HG02623 (cell line): ENCODE measurements around the gene PPOX.

Experiments used
- ATAC-seq: cut with Tn5 transposase; IDR thresholded peaks from one replicate; pipeline ENCODE4 v1.9.1; 2021; ENCODE audit warnings: moderate library complexity; ENCODE audit not compliant: unreplicated experiment

Gene PPOX

DNA sequence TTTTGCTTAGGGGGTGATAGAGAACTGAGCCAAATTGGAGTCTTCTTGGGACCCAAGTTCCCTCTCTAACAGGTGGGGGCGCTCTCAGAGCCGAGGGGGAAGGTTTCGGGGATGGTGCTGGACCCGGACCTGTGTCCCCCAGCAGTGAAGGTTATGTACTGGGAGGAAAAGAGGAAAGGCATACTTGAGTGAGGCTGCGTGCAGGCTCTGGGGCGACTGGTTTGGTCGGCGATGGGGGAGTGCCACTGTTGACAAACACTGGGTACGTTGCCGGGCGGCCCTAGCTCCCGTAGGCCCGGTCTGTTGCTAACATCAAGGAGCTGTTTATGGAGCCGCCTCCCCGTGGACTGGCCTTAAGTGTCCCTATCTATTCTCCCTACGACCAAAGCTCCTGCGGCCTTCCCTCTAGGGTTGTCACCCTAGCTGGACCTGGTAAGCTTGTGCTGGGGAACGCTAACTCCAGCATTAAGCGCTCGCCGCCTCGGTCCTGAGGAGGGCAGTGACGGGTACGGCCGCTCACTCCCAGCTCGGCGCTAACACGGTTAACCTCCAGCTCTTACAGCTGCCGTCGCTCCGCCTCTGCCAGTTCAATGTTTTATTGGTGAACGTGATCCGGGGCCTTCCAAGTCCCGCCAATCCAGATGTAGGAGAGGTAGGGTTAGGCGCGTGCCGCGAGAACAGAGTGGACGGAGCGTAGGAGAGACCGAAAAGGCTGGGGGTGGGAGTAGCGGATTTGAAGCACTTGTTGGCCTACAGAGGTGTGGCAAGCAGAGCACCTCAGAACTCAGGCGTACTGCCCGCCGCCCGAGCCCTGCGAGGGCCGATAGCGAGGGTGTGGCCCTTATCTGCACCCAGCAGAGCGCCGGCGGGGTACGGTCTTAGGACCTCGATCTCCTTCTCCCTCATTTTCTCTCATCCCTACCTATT is at the start of gene PPOX:
TSS of gene PPOX (plus strand) at position 685 of the 927 bp plus-strand sequence. CDS start 422 bp downstream, outside the sequence.
- peak; percentile 93 for ATAC-seq

DNA sequence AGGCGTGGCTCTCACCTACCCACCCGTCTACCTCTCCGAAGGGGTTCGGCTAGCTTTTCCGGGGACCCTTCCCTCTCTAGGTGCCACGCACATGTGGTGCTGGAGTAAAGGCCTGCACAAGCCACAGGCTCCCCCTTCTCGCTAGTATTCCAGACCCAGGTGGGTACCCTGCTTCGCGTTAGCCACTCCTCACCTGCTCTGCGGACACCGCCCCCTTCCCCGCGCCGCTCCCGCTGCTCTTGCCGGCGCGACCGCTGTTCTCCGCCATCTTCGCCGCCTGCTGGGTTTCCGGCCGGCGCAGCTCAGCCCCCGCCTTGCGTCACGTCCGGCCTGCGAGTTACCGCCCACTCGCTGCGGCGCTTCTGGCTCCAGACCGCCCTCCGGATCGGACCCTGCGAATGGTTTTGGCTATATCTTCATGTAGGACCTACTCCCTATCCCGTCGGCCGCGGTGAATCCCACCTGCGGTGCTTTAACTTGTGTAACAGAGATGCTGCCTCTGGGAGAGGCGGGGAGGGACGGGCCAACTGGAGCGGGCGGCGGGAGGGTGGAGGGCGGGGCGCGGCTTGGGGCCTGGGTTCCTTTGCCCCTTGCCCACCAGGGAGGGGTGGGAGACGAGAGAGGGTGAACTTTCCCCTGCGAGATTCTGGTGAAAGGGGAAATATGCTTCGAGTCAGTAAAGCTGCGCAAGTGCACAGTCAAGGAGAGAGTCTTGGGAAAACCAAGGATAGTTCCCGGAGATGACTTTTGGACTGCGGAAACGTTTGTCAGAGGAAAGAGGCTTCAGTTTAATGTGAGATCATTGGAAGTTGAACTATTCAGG is 48.3 kb upstream of the PPOX start, which contains the start of the genes NIT1 and PFDN2:
TSS of gene NIT1 (plus strand) at position 347 of the 823 bp plus-strand sequence. CDS start at position 419, 72 bp downstream.
TSS of gene PFDN2 (minus strand) at position 279 of the 823 bp plus-strand sequence. CDS start at position 268, 11 bp downstream.
- ATAC-seq, result peak; percentile 76

DNA sequence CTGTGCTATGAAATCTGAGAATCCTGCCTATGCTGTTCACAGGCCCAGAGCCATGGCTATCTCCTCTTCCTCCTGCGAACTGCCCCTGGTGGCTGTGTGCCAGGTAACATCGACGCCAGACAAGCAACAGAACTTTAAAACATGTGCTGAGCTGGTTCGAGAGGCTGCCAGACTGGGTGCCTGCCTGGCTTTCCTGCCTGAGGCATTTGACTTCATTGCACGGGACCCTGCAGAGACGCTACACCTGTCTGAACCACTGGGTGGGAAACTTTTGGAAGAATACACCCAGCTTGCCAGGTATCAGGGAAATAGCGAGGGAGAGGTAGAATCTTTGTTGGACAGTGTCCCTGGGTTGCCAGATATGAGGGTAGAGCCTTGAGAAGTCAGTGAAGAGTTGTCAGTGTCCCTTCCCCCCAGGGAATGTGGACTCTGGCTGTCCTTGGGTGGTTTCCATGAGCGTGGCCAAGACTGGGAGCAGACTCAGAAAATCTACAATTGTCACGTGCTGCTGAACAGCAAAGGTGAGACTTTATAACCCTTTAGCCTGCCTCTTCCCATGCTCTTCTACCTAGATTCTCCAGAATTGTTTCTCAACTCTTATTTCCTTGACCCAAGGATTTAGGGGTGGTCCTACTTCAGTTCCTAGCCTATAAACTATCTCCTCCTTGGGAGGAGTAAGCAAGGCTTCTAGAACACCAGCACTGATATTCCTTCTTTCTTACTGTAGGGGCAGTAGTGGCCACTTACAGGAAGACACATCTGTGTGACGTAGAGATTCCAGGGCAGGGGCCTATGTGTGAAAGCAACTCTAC is 46.9 kb upstream of the PPOX start:
- peak; percentile 41 for ATAC-seq

DNA sequence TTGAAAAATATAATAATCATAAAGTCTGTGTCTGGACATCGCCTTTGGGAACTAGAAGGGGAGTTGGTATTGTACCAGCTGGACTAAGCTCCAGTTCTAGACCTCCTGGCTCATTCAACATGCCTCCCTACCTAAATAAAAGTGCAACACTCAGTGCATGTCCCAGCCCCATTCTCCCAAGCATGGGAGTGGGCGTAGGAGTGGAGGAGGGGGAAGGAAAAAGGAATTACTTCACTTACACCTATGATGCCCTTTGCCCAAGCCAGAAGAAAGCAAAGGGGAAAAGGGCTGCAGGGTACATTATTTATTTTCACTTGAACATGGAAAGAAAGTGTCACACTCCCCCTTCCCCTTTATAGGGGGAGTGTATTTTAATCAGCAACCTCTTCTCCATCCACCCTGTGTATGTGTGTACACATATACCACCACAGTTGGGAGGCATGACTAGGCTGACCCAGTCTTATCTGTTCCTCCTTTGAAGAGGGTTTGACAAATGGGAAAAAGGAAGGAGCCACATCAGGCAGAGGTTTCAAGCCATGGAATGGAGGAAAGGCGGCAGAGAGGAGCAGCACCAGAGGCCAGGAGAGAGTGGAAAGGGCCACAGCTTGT is 45.1 kb upstream of the PPOX start:
- no peak for ATAC-seq

DNA sequence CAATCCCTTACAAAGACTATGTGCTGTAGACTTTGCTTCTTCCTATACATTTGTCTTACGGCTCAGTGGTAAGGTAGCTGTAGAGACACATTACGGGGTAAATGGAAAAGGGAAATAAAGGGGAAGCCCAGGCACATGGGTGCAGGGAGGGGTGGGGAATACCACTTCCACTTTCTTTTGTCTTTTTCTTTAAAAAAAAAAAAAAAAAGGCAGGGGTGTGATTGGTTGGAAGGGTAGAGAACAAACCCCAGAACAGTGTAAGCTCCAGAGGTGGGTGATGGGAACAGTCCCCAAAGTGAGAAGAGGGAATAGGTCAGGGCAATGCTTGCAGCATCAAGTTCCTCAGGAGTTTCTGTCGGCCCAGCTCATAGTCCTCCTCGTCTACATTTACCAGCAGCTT is 44.4 kb upstream of the PPOX start:
- no peak for ATAC-seq

DNA sequence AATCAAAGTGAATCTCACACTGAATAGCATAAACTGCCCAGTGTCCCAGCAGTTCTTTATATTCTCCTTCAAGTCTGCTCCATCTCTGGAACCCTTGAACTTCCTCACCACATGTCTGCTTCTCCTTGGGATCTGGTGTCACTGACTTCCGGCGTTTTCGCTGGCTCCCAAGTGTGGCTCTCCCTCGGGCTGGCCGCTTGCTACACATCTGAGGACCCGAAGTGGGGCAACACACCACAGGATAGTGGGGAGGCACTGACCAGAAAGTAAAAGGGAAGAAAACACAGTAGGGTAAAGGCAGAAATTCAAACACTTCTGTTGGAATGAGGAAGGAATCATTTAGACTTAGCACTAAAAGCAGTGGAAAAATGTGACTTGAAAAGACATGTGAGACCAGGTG is 43.3 kb upstream of the PPOX start:
- ATAC-seq, result no peak

DNA sequence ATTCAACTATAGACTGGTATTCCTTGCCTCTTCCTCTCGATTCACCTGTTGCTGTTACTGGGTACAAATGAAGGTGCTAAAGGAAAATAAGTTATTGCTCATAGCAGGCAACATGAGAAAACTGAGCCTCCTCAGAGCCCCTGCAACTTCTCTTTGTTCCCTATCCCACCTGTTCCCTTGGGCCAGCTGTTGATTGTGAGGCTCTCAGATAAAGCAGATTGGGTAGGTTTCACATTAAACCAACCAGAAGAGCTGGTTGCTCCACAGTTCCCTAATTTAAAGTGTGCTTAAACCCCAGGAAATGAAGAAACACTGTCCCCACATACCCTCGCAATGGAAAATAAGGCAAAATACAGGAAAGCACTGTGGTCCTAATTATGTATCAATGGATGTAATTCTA is 38.6 kb upstream of the PPOX start:
- no peak for ATAC-seq

DNA sequence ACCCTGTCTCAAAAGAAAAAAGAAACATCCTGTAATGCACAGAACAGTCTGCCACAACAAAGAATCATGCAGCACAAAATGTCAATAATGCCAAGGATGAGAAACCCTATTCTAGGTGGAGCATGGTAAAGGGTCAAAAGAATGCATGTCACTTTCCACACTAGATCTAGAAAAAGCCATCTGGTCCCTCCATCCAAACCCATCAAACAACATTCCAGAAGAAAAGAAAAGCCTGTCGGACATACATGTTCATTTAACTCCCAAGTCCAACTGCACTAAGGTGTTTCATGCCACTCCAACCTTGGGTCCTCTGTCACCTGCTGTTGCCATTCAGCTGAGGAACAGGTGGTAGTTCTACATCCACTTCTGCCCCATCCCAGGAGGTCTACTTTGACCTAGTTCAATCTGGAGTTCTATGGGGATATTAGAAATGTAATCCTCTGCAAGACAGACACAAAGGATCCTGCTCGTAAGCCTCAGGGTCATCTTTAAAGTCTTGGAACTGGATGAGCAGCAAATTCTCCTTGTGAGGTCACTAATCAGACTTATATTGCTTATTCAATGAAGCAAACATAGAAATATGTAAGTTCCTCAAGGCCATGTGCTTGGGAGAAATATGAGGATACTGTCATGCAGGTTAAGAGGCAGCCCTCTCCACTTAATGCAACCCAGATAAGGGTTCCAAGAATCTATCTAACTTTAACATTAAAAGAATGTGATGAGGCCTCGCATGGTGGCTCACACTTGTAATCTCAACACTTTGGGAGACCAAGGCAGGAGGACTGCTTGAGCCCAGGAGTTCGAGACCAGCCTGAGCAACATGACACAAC is 37.4 kb upstream of the PPOX start:
- ATAC-seq, result no peak

DNA sequence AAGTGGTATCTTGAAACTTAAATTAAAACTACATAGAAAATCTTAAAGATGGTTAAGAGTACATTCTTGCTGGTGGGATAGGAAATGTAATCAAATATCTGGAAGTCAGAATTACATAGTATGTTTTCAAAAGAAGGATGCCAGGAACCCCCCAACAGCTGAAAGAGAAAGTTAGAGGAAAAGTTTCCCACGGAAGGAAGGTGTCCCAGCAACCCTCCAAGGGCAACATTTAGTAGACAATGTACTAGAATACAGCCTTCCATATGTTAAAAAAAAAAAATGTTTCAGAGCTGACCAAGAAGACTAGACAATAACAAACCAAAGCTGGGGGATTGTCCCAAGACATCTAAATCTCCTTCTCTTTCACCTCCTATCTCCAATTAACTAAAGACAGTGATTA is 36.0 kb upstream of the PPOX start:
- no peak for ATAC-seq

DNA sequence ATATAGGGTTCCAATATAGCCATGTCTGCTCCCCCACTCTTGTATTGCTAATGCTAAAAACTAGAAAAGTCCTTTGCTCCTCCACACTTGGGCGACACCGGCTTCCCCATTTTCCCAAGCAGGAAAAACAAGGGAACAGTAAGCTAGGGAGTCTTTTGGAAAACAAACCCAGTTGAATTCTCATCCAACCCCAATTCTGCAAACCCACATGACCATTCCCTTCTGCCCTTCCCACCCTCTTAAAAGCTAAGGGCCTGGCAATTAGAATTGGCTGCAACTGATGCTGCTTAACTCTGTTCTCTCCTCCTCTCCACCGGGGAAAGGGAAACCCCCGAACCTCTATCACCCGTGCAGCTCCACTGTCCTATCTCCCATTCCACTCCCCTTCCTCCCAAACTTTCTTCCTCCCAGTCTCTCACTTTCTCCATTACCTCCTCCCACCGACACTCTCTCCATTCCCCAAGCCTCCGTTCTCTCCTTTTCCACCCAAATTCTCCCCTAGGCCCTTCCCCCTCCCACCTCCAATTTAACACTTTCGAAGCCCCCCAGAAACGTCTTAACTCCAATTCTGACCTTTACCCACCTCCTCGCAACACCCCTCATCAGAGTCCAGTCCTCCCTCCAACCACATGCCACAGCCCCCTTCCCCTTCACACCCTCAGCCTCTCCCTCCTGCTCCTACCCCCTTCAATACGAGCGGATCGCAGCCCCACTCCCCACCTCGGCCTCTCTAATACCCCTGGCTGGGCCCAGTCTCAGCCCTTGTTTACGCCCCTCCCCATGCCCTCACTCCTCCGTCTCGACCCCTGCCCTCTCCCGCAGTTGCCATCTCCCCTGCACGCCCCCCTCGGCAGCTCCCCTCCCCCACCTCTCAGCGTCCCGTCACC is 34.5 kb upstream of the PPOX start:
- ATAC-seq, result no peak

DNA sequence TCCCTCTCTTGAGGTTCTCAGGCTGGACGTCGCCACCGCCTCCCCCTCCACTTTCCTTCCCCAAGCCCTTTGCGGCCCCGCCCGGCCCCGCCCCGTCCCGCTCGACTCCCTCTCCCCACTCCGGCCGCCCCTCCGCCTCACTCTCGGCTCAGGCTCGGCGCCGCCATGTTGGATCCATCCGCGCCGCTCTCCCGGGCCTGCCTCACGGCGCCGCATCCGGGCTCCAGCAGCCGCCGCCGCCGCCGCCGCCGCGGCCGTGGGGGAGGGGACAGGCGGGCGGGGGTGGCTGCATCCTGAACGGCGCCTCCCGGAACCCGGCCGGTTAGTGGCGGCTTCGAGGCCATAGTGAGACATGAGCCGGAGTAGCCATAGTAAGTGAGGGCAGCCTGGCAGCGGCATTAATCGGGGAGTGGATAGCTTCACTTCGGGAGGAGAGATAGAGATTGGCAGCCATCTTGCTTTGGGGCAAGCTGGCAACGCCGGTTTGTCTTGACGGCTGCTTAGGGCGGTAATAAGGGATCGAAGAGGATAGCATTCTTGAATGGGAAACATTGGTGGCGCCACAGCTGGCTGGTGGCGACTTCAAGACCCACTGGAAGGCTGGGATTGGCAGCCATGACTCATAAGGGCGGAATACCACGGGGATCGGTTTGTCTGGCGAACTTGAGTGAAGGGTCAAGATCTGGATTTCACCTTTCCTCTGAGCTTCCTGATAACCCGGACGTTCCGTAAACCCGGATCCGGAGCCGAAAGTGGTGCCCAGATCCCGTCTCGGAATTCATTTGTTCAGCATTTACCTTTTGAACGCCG is 33.6 kb upstream of the PPOX start, which contains the start of gene DEDD:
TSS of gene DEDD (minus strand) at position 258 of the 810 bp plus-strand sequence. CDS start 8,205 bp downstream, outside the sequence.
- peak; percentile 95 for ATAC-seq

DNA sequence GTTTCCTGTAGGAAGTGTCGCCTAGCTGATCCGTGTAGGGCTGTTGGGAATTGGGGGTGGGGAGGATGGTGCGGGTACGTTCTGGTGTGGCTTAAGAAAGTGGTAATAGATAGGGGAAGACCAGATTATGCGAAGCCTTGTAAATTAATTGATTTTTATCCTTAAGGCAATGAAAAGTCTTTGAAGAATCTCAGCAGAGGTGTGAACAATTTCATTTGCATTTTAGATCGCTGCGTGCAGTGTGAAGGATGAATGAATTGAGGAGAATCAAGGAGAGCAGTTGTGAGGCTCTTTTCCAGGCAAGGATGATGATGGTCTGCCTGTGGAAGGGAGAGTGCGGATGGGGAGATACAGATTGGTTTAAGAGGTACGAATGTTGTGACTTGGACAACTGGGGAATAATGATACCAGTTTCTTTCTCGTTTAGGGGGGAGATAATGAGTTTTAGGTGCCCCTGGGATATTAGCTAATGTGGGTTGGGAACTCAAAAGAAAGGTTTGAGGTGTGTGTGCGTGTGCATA is 32.9 kb upstream of the PPOX start:
- no peak for ATAC-seq

DNA sequence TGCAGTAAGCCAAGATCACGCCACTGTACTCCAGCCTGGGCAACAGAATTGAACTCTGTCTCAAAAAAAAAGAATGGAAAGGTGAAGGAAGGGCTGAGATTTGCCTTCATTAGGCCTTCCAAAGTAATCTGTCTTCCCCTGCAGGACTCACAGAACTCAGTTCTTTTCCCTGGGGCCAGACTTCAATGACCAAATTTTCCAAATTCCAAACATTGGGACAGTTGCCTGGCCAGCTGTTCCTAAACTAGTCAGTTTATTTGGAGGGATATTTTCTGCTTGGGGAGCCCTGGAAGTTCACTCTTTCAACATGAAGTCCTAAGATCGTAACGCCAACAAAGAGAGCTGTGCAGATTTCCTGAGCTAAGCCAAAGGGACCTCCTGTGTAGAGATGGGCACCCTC is 28.3 kb upstream of the PPOX start:
- ATAC-seq, result no peak

DNA sequence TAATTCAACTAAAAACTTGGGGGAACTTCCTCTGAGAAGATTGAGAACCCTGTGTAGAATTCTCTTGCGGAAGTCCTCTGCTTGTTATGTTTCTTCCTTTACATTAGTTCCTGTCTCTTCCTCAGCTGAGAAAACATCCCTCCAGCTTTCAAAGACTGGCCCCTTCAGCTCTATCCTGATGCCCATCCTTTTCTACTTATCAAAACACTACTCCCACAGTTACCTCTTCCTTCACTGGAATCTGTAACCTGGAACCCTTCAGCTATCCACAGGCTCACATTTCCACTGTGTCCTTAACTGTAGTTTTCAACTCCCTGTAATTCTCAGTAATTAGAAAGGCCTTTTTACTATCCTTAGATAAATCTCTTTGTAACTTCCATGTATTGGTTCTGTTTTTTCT is 27.8 kb upstream of the PPOX start:
- no peak for ATAC-seq

DNA sequence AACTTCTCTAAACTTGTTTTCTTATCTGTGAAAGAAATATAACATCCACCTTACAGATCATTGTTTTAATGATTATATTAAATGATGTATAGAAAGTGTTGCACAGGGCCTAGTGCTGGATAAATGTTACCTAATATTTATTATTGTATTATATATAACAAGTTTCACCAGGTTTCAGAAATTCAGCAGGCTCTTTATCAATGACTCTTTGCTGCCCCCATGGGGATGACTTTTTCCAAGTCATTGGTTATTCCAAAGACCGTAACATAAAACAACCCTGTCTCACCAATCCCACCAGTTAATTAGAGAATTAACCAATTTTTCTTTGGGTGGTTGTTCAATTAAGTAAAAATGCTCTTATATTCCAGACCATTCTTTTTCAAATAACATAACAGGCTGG is 26.5 kb upstream of the PPOX start:
- ATAC-seq, result no peak

DNA sequence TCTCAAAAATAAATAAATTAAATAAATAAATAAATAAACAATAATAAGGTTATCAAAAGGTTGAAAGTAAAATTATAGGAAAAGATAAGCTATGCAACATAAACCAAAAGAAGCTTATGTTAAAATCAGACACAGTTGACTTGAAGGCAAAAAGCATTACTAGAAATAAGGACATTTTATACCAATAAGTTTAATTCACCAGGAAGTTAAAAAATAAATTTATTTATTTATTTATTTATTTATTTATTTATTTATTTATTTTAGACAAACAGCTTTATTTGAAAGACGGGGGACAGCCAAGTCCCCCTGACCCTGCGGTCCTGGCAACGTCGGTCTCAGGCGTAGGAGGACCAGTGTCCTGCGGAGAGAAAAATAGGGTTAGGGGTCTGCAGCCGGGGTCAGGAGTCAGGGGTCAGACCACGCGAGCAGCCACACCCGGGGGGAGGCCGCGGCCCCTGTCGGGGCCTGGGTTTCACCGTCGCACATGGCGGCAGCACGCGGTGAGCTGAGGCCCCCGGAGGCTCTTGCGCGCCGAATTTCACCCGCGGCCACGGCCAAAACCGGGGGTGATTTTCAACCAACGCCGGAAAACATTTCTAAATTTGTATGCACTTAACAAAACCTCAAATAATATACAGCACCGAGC is 25.3 kb upstream of the PPOX start:
- ATAC-seq, result no peak

DNA sequence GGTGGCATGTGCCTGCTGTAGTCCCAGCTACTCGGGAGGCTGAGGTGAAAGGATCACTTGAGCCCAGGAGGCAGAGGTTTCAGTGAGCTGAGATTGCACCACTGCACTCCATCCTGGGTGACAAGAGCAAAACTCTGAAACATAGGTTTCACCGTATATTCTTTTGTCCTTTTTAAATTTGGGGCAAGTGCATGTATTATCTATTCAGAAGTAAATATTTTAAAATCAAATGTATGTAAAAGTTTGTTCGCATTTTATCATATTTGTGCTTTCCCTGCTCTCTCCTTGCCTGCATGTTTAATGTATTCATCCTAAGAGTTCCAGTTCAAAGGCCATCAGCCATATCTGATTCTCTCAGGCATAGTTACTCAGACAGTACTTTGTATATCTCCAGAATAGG is 20.4 kb upstream of the PPOX start:
- no peak for ATAC-seq
